Measurements from ENCODE around the gene S100A16.

Gene S100A16, protein sequence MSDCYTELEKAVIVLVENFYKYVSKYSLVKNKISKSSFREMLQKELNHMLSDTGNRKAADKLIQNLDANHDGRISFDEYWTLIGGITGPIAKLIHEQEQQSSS

GRCh38 chr1:153612755-153613331 is at the start of gene S100A16:
Gene S100A16 (minus strand): TSS chr1:153613137. CDS start chr1:153608151, 4,986 bp downstream.
- Histone ChIP-seq H3K9ac (ENCODE audit: insufficient read length) (no peak within 1 kb of the TSS), H3K9me3 (ENCODE audit: low read depth, low read length) (no peaks in the 10 kb centered on the region), H3K4me3 (no peak within 1 kb of the TSS), H3K27ac (no peak within 1 kb of the TSS), H3K36me3 (ENCODE audit: insufficient read depth, low read length) (no peaks in the 10 kb centered on the region)
- TF ChIP-seq EZH2 (IDR thresholded peaks at IDR 0.05) (no peak), POLR2AphosphoS5 (IDR thresholded peaks at IDR 0.05; ENCODE audit: borderline replicate concordance, low read depth, low read length) (no peak), FOXP2 (optimal IDR thresholded peaks at IDR 0.05; ENCODE audit: control extremely low read depth, extremely low read length, insufficient read depth) (no peak)
- no peak for DNase-seq (ENCODE audit: low read depth, low spot score)

- Histone ChIP-seq H3K4me3 (no peak overlapping the region), H3K9me3 (ENCODE audit: low read depth, low read length) (no peaks in the 10 kb centered on the region), H3K27ac (peak overlapping the region; percentile 85), H3K36me3 (ENCODE audit: insufficient read depth, low read length) (peaks cover 67% of the 10 kb centered on the region), H3K9ac (ENCODE audit: insufficient read length) (no peak overlapping the region)
- TF ChIP-seq EZH2 (IDR thresholded peaks at IDR 0.05): no peak
- no peak for TF ChIP-seq POLR2AphosphoS5 (IDR thresholded peaks at IDR 0.05; ENCODE audit: borderline replicate concordance, low read depth, low read length)
- TF ChIP-seq FOXP2 (optimal IDR thresholded peaks at IDR 0.05; ENCODE audit: control extremely low read depth, extremely low read length, insufficient read depth): no peak
- DNase-seq (ENCODE audit: low read depth, low spot score): no peak
Observed at GRCh38 chr1:153662269-153662668, 49.3 kb upstream of the S100A16 start.

- peaks cover 56% of the 10 kb centered on the region for H3K36me3 ChIP-seq (ENCODE audit: insufficient read depth, low read length)
- H3K27ac ChIP-seq: peak overlapping the region; percentile 85
- H3K4me3 ChIP-seq: peak overlapping the region; percentile 33
- DNase-seq (ENCODE audit: low read depth, low spot score): peak; percentile 47
- H3K9ac ChIP-seq (ENCODE audit: insufficient read length): peak overlapping the region; percentile 19
- no peaks in the 10 kb centered on the region for H3K9me3 ChIP-seq (ENCODE audit: low read depth, low read length)
- no peak for TF ChIP-seq FOXP2 (optimal IDR thresholded peaks at IDR 0.05; ENCODE audit: control extremely low read depth, extremely low read length, insufficient read depth)
- peak; percentile 56; the same call in 1 of the 2 replicates for TF ChIP-seq POLR2AphosphoS5 (IDR thresholded peaks at IDR 0.05; ENCODE audit: borderline replicate concordance, low read depth, low read length)
Observed at GRCh38 chr1:153661111-153661708, 48.3 kb upstream of the S100A16 start.

DNA sequence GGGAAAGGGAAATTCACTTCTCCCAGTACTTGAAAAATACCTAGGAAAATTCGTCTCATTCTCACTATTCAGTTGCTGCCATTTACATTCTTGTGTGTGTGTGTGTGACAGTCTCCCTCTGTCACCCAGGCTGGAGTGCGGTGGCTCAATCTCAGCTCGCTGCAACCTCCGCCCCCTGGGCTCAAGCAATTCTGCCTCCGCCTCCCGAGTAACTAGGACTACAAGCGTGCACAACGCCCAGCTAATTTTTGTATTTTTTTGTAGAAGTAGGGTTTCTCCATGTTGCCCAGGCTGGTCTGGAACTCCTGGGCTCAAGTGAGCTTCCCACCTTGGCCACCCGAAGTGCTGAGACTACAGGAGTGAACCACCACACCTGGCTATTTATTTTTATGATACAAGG is 46.7 kb upstream of the S100A16 start:
- peak overlapping the region; percentile 91 for H3K9ac ChIP-seq (ENCODE audit: insufficient read length)

GRCh38 chr1:153659175-153659534 is 46.2 kb upstream of the S100A16 start:
- no peaks in the 10 kb centered on the region for H3K9me3 ChIP-seq (ENCODE audit: low read depth, low read length)
- peaks cover 36% of the 10 kb centered on the region for H3K36me3 ChIP-seq (ENCODE audit: insufficient read depth, low read length)
- no peak overlapping the region for H3K27ac ChIP-seq
- DNase-seq (ENCODE audit: low read depth, low spot score): no peak
- H3K4me3 ChIP-seq: peak overlapping the region; percentile 99
- no peak for TF ChIP-seq FOXP2 (optimal IDR thresholded peaks at IDR 0.05; ENCODE audit: control extremely low read depth, extremely low read length, insufficient read depth)
- TF ChIP-seq POLR2AphosphoS5 (IDR thresholded peaks at IDR 0.05; ENCODE audit: borderline replicate concordance, low read depth, low read length): no peak
- TF ChIP-seq EZH2 (IDR thresholded peaks at IDR 0.05): no peak
- peak overlapping the region; percentile 91 for H3K9ac ChIP-seq (ENCODE audit: insufficient read length)

More for the DNA sequence above, 46.7 kb upstream of the S100A16 start:
- Histone ChIP-seq H3K27ac (no peak overlapping the region), H3K9me3 (ENCODE audit: low read depth, low read length) (no peaks in the 10 kb centered on the region), H3K4me3 (peak overlapping the region; percentile 99), H3K36me3 (ENCODE audit: insufficient read depth, low read length) (peaks cover 41% of the 10 kb centered on the region)
- TF ChIP-seq POLR2AphosphoS5 (IDR thresholded peaks at IDR 0.05; ENCODE audit: borderline replicate concordance, low read depth, low read length) (no peak), EZH2 (IDR thresholded peaks at IDR 0.05) (no peak), FOXP2 (optimal IDR thresholded peaks at IDR 0.05; ENCODE audit: control extremely low read depth, extremely low read length, insufficient read depth) (no peak)
- no peak for DNase-seq (ENCODE audit: low read depth, low spot score)

- TF ChIP-seq EZH2 (IDR thresholded peaks at IDR 0.05): no peak
- TF ChIP-seq POLR2AphosphoS5 (IDR thresholded peaks at IDR 0.05; ENCODE audit: borderline replicate concordance, low read depth, low read length): peak; percentile 89
- no peaks in the 10 kb centered on the region for H3K9me3 ChIP-seq (ENCODE audit: low read depth, low read length)
- H3K9ac ChIP-seq (ENCODE audit: insufficient read length): peak within 1 kb of the TSS; percentile 91
- H3K4me3 ChIP-seq: peak within 1 kb of the TSS; percentile 99
- peaks cover 30% of the 10 kb centered on the region for H3K36me3 ChIP-seq (ENCODE audit: insufficient read depth, low read length)
- peak within 1 kb of the TSS; percentile 76 for H3K27ac ChIP-seq
- DNase-seq (ENCODE audit: low read depth, low spot score): no peak
Observed at GRCh38 chr1:153658400-153659174, 45.6 kb upstream of the S100A16 start, which contains the start of gene SNAPIN. Gene SNAPIN (plus strand): TSS chr1:153658703. CDS start chr1:153658744, 41 bp downstream.

DNA sequence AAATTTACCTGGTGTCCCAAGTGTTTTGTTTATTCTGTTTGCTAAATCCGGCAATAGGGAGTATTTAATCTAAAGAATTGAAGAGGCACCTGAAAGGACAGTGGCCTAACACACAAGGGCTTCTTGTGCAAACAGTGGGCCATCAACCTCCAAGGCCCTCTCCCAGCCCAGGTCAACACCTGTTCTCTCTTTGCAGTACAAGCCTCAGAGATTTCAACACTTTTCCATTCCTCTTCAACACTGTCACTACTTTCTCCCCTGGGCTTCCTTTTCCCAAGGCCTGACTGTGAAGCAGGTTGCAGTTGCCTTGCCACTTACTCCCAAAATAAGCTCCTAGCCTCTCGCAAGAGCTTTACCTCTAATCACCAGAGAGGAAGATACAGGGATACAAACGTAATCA is 42.4 kb upstream of the S100A16 start:
- no peak overlapping the region for H3K4me3 ChIP-seq
- H3K27ac ChIP-seq: no peak overlapping the region
- H3K9ac ChIP-seq (ENCODE audit: insufficient read length): no peak overlapping the region
- DNase-seq (ENCODE audit: low read depth, low spot score): no peak
- H3K9me3 ChIP-seq (ENCODE audit: low read depth, low read length): no peaks in the 10 kb centered on the region
- TF ChIP-seq POLR2AphosphoS5 (IDR thresholded peaks at IDR 0.05; ENCODE audit: borderline replicate concordance, low read depth, low read length) (no peak), FOXP2 (optimal IDR thresholded peaks at IDR 0.05; ENCODE audit: control extremely low read depth, extremely low read length, insufficient read depth) (no peak), EZH2 (IDR thresholded peaks at IDR 0.05) (no peak)
- no peaks in the 10 kb centered on the region for H3K36me3 ChIP-seq (ENCODE audit: insufficient read depth, low read length)

DNA sequence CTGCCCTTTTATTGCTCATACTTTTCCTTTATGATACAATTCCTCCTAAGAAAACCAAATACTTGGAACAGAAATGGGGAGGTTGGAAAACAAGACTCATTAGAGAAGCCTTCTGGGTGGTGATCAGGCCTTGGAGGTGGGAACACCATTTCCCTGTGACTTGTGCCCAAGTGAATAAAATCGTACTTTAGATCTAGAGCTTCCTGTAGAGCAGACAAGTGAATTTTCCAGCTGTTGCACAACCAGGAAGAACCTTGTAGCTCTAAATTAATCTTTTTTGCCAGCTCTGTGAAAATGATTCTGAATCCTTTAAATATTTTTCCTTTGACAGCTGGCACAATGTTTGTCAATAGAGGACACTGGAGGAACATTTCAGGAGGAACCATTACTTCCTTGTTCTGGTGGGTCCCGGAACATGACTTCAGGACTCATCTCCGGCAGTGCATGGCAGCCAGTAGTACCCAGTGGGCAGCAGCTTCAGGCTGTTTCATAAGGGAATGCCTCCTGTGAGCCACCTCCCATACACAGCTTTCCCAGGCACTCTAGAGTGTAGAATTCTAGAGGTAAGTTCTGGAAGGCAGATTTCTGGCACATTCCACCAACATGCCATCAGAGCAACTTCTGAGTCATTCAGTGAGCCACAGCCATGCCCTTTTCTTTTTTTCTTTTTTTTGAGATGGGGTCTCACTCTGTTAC is 40.0 kb upstream of the S100A16 start:
- Histone ChIP-seq H3K27ac (peak overlapping the region; percentile 48), H3K9ac (ENCODE audit: insufficient read length) (no peak overlapping the region), H3K4me3 (no peak overlapping the region), H3K36me3 (ENCODE audit: insufficient read depth, low read length) (no peaks in the 10 kb centered on the region), H3K9me3 (ENCODE audit: low read depth, low read length) (no peaks in the 10 kb centered on the region)
- no peak for DNase-seq (ENCODE audit: low read depth, low spot score)
- TF ChIP-seq EZH2 (IDR thresholded peaks at IDR 0.05): no peak
- no peak for TF ChIP-seq POLR2AphosphoS5 (IDR thresholded peaks at IDR 0.05; ENCODE audit: borderline replicate concordance, low read depth, low read length)
- no peak for TF ChIP-seq FOXP2 (optimal IDR thresholded peaks at IDR 0.05; ENCODE audit: control extremely low read depth, extremely low read length, insufficient read depth)
